Hematopoietic multipotent progenitor cell treated with erythropoietin and hydrocortisone succinate and interleukin-3 and kit ligand, for 8 days (in vitro differentiated cells): Measurements from ENCODE around the gene AP5Z1.

Experiments used
- DNase-seq: peaks from one replicate; pipeline ENCODE4 v3.0.0-alpha.2; 2015

Gene AP5Z1

GRCh38 chr7:4803397-4804241 lies 28.2 kb downstream of the AP5Z1 start:
- no peak for DNase-seq

GRCh38 chr7:4805110-4805983 lies 29.9 kb downstream of the AP5Z1 start:
- DNase-seq, result no peak

- DNase-seq, result no peak
Observed at GRCh38 chr7:4805984-4806300, 30.5 kb downstream of the AP5Z1 start.

DNA sequence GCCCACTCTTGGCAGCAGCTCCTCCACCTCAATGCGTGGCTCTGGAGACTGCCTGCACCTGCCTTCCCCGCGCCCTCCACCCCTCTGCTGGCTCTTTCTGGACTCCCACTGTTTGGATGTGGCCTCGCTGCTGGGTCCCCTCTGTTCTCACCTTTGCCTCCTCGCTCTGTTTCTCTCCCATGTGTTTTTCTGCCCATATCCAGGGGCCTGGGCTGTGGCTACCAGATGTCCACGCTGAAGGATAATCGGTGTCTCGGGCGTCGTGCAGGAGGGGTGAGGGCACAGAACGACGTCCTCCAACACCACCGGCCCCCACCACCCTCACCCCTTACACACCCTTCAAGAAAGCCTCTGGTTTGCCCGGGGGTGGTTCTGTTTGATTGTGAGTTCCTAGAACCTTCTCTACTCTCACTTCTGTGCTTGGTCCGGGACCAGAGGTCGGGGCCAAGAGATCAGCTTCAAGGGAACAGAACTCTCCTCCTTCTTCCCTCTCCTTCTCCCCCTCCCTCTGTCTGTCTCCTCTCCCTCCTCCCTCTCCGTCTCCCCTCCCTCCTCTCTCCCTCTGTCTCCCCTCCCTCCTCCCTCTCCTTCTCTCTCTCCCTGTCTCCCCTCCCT lies 31.7 kb downstream of the AP5Z1 start:
- DNase-seq, result no peak

- DNase-seq, result no peak
Observed at GRCh38 chr7:4807598-4808016, 32.2 kb downstream of the AP5Z1 start.

- DNase-seq, result no peak
Observed at GRCh38 chr7:4808026-4808425, 32.6 kb downstream of the AP5Z1 start.

GRCh38 chr7:4808565-4808964 lies 33.1 kb downstream of the AP5Z1 start:
- no peak for DNase-seq

DNA sequence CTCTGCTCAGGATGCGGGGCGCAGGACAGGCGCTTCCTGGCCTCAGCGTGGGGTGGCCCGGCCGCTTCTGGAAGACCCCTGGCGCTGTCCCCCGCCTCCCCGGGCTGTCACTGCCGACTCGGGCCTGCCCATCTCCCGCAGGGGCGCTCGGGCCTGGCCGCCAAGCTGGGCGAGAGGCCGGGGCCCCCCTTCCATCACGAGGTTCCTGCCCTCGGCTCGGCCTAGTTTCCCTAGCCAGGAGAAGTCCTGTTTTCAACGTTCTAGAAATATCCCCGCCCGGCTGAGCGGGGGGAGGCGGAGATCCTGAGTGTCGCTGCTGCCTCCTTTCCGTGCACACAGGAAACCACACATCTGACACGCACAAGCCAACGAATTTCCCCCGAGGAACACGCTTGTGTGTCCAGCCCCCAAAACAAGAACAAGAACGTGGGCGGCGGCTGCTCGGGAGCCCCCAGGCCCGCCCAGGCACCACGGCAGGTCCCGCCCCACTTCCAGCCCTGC lies 33.7 kb downstream of the AP5Z1 start:
- no peak for DNase-seq

DNA sequence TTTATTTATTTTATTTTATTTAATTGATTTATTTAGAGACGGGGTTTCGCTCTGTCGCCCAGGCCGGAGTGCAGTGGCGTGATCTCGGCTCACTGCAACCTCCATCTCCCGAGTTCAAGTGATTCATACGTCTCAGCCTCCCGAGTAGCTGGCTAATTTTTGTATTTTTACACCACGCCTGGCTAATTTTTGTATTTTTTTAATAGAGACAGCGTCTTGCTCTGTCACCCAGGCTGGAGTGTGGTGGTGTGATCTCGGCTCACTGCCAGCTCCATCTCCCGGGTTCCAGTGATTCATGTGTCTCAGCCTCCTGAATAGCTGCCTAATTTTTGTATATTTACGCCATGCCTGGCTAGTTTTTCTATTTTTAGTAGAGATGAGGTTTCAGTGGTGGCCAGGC lies 34.2 kb downstream of the AP5Z1 start:
- no peak for DNase-seq

- no peak for DNase-seq
Observed at GRCh38 chr7:4814433-4814832, 39.0 kb downstream of the AP5Z1 start.

DNA sequence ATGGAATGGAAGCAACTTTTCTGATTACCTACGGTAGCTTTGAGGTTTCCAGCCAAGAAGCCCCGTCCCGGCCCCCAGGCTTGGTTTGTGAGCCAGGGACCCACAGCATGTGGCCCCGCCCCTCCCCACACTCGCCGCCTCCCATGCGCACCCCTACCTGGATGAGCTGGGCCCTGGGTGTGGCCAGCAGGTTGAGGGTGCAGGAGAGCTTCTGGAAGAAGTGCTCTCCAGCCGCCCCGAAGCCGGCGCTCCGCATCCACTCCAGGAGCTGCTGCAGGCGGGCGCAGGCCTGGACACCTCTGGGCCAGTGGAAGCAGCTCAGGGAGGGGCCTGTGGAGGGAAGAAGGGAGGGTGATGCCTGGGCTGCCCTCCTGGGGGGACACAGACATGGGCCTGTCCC lies 39.7 kb downstream of the AP5Z1 start:
- no peak for DNase-seq

DNA sequence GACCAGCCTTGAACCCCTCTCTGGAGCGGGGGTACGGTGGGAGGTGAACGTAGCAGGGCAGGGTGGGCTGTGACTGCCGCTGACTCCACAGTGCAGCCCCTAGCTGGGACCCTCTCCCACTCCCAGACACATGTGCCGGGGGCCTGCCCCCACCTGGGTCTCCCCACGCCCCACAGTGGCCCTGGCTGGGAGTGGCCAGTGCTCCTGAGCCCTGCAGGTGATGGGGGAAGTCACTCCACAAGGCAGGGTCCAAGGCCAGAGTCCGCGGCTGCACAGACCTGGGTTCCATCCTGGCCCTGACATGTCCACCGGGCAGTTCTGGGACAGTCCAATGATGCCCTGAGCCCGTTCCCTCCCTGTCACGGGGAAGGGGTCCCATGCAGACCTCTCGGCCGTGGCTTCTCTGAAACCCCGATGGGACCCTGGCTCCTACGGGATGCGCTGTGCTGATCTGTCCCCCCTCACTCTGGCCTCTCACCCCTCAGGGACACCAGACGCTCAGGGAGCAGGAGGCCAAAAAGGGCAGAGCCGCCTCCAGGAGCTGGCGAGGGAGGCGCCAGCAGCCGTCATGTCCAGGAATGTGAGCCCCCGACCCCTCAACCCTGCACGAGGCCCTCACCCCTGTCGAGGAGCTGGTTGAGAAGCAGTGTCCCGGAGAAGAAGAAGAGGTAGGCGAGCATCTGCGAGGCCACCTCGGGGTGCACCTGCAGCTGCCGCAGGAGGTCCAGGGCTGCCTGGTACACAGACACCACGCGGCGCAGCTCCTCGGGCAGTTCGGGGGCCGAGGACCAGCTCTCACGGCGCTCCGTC lies 40.4 kb downstream of the AP5Z1 start:
- DNase-seq, result no peak

DNA sequence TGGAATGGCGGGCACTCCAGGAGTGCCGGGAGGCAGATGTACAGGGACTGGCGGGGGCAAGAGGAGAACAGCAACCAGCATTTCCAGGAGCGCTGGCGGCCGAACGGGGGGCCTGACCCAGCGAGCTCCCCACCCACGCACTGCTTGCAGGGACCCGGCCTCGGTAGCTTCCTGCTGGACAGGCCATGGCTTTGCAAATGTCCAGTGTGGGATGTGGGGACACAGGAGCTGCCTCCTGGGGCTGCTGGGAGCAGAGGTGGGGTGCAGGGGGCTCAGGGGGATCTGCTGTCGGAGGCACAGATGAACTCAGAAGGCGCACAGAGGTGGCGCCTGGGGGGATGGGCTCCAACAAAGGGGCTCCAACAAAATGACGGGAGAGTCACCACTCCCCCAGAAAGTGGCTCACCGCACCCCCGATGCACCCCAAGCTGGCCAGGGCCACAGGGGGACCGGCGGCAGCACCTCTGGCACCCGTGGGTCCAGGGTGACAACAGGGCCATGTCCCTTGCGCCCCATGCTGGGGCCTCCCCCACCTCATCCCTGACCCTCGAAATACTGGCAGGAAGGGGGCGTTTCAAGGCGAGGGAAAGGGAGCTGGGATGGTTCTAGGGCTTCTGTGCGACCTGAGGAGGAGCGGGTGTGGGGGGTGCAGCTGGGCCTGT lies 41.1 kb downstream of the AP5Z1 start:
- no peak for DNase-seq

GRCh38 chr7:4817178-4817901 lies 41.9 kb downstream of the AP5Z1 start:
- DNase-seq, result no peak

- DNase-seq, result no peak
Observed at GRCh38 chr7:4818000-4818794, 42.8 kb downstream of the AP5Z1 start.

DNA sequence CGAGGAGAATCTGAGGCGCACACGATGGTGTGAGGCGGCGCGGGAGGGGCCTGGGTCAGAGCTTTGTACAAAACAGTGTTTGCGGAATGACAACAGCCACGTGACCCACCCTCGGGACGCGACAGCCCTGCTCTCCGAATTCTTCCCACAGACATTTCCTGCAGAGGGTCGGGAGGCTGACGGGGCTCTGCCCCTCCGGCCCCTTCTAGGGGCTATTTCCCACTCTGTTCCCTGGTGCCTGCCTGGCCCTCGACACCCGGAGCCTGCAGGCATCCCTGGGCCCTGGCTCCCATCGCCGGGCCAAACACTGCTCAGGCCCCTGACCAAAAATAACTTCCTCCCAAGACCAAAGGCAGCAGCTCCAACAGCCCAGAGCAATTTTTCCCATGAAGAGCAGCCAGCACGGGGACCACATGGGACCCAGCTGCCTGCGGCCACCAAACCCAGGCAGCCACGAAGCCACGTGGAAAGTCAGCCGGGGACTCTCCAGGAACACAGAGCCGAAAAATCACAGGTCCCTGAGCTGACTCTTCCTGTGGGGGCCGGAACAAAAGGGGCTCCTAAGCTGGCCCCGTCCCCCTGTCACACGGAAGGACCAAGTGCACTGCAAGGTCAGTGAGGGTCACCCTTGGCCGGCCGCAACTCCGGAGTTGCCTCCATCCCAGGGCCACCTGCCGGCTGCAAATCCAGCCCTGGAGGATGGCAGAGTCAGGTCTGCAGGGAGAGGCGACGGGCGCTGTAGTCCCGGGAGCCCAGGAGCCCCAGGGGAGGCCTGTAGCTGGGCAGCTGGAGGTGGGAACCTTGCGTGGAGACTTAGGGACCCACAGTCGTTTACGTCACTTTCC lies 44.4 kb downstream of the AP5Z1 start:
- no peak for DNase-seq

DNA sequence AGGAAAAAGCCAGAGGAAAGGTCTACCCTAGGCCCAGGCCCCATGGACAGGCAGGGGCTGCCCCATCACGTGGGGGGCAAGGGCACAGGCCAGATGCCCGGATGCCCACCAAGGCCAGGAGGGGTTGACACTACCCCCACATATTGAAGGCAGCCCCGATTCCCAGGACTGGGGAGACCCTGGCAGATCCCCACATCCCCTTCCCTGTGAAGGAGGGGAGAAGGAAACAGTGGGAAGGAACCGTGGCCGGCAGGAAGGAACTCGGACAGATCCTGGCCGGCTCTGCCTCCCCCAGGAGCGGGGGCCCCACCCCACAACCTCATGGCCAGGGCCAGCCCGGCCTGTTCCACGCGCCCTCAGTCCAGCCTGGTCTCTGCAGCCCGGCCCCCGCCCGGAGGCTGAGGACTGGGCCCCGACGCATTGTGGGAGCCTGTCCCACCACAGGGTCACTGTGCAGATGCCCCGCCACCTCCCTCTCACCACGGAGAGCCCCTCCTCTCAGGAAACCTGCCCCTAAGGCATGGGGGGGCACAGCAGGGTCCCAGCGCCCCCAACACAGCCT lies 45.1 kb downstream of the AP5Z1 start:
- DNase-seq, result no peak

- no peak for DNase-seq
Observed at GRCh38 chr7:4820967-4821471, 45.6 kb downstream of the AP5Z1 start.

GRCh38 chr7:4822677-4823076 lies 47.3 kb downstream of the AP5Z1 start:
- DNase-seq, result no peak
